DOHH2 (cell line): Measurements from ENCODE around the gene FAM171A1.

Experiments used
- H3F3A ChIP-seq: fragments of 200-600 bp; sonication (generic), shearing (Covaris generic); 2 replicates; pipeline ENCODE4 v1.6.0; 2016; ENCODE audit warnings: antibody characterized with exemption, mild to moderate bottlenecking; ENCODE audit not compliant: control insufficient read depth, insufficient read depth
- H3K27ac ChIP-seq: fragments of 200-600 bp; sonication (generic); 2 replicates; pipeline ENCODE4 v1.5.1; 2014; ENCODE audit warnings: low read depth, mild to moderate bottlenecking, low read length, moderate library complexity
- H3K27me3 ChIP-seq: fragments of 200-600 bp; sonication (generic); 2 replicates; pipeline ENCODE4 v1.6.1; 2014; ENCODE audit warnings: mild to moderate bottlenecking, low read length, mixed read lengths; ENCODE audit not compliant: control insufficient read depth
- H3K36me3 ChIP-seq: fragments of 200-600 bp; sonication (generic); 2 replicates; pipeline ENCODE4 v1.6.1; 2014; ENCODE audit warnings: mild to moderate bottlenecking, low read length, moderate library complexity, mixed read lengths; ENCODE audit not compliant: control insufficient read depth
- H3K4me1 ChIP-seq: fragments of 200-600 bp; sonication (generic); 2 replicates; pipeline ENCODE4 v1.6.1; 2014; ENCODE audit warnings: mild to moderate bottlenecking, low read length, mixed read lengths; ENCODE audit not compliant: control insufficient read depth
- H3K4me2 ChIP-seq: fragments of 200-600 bp; sonication (generic); 2 replicates; pipeline ENCODE4 v1.6.0; 2014; ENCODE audit warnings: mild to moderate bottlenecking, low read length, moderate library complexity
- H3K4me3 ChIP-seq: fragments of 200-600 bp; sonication (generic); 2 replicates; pipeline ENCODE4 v1.5.1; 2014; ENCODE audit warnings: mild to moderate bottlenecking, low read length, mixed read lengths
- H3K79me2 ChIP-seq: fragments of 200-600 bp; sonication (generic); 2 replicates; pipeline ENCODE4 v1.6.1; 2014; ENCODE audit warnings: mild to moderate bottlenecking, low read length, mixed read lengths; ENCODE audit not compliant: control insufficient read depth
- H3K9me2 ChIP-seq: fragments of 200-600 bp; sonication (generic); replicated peaks from 2 replicates; pipeline ENCODE4 v1.6.1; 2014; ENCODE audit warnings: mild to moderate bottlenecking, low read length, mixed read lengths; ENCODE audit not compliant: control insufficient read depth
- H3K9me3 ChIP-seq: fragments of 200-600 bp; sonication (generic); 2 replicates; pipeline ENCODE4 v1.6.1; 2014; ENCODE audit warnings: antibody characterized with exemption, low read length, mixed read lengths; ENCODE audit not compliant: control insufficient read depth, insufficient read depth
- H4K20me1 ChIP-seq: fragments of 200-600 bp; sonication (generic); 2 replicates; pipeline ENCODE4 v1.6.0; 2014; ENCODE audit warnings: low read depth, mild to moderate bottlenecking, antibody characterized with exemption, low read length, moderate library complexity; ENCODE audit not compliant: control insufficient read depth, insufficient read depth
- EZH2phosphoT487 ChIP-seq: fragments of 200-600 bp; sonication (generic); IDR thresholded peaks from 2 replicates; pipeline ENCODE4 v1.6.1; 2017; ENCODE audit warnings: borderline replicate concordance, mild to moderate bottlenecking, antibody characterized with exemption, low read length, moderate library complexity, mixed read lengths
- TF ChIP-seq, protein P1 (sequence below): fragments of 200-600 bp; sonication (generic); IDR thresholded peaks from one replicate; pipeline ENCODE4 v1.5.1; 2014; ENCODE audit warnings: antibody characterized with exemption, mild to moderate bottlenecking, low read depth, low read length; ENCODE audit not compliant: poor library complexity, severe bottlenecking

Gene FAM171A1

DNA sequence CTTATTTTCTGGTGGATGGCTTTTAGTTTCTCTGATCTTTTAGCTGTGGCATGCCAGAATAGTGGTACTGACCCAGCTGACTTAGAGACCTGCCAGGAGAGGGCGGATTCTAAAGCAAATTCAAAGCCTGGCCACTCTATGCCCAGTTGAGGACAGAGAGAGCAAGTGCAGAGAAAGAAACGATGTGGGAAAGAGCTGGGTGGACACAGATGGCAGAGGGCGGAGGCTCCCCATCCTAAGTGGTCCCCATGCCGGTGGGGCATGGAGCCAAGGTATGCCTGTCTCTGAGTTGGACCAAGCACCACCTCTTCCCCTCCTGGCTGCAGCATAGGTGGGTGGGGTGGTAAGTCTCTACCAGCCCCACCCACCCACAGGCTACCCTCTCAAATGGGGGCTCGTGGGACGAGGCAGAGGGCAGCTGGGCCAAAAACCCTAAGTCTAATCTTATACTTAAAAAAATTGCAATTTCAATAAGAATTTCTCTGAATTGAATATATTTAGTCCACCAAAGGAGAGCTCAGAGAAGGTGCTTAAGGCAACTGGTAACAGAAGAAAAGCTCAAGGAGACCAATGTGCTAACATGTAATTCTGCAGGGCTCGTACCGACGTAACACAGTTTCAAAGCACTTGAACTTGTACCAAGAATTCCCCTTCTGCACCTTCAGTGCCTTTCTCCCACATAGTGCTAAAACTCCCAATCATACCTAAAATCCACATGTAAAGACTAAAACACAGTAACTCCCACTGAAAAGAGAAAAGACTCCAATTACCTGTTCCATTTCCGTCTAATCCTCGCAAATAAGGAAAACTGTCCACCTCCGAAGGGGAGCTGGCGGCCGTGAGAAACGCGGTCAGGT is 116.9 kb downstream of the FAM171A1 start:
- TF ChIP-seq EZH2phosphoT487, result no peak
- TF ChIP-seq, protein P1, sequence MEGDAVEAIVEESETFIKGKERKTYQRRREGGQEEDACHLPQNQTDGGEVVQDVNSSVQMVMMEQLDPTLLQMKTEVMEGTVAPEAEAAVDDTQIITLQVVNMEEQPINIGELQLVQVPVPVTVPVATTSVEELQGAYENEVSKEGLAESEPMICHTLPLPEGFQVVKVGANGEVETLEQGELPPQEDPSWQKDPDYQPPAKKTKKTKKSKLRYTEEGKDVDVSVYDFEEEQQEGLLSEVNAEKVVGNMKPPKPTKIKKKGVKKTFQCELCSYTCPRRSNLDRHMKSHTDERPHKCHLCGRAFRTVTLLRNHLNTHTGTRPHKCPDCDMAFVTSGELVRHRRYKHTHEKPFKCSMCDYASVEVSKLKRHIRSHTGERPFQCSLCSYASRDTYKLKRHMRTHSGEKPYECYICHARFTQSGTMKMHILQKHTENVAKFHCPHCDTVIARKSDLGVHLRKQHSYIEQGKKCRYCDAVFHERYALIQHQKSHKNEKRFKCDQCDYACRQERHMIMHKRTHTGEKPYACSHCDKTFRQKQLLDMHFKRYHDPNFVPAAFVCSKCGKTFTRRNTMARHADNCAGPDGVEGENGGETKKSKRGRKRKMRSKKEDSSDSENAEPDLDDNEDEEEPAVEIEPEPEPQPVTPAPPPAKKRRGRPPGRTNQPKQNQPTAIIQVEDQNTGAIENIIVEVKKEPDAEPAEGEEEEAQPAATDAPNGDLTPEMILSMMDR, result no peak
- Histone ChIP-seq H3K4me1 (peaks cover 7% of the 10 kb centered on the region), H4K20me1 (no peaks in the 10 kb centered on the region), H3K27ac (no peak overlapping the region), H3K4me2 (peak overlapping the region; percentile 8; the same call in 1 of the 2 replicates), H3K27me3 (peaks cover 3% of the 10 kb centered on the region; the same call in 1 of the 2 replicates), H3K36me3 (no peaks in the 10 kb centered on the region), H3K9me3 (no peaks in the 10 kb centered on the region), H3K9me2 (no peaks in the 10 kb centered on the region), H3K79me2 (no peaks in the 10 kb centered on the region), H3K4me3 (no peak overlapping the region), H3F3A (no peaks in the 10 kb centered on the region)

DNA sequence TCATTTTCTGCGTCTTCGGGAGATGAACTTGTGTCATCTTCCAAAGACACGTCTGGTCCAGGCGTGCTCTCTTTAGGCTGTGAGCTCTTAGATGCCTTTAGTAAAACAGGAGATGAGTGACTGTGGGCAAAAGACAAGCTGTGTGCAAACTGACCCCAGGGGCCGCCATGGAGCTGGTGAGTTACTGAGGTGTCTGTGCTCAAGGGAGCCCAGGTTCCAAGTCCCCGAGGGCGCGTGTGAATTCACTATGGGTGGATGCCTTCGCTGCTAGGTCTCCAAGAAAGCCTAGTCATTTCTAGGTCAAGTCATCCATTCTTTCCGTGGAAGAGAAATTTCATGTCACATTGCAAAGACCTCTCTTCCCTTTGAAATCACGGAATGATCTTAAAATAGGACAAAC is 118.7 kb downstream of the FAM171A1 start:
- peaks cover 7% of the 10 kb centered on the region for H3K4me1 ChIP-seq
- no peak overlapping the region for H3K27ac ChIP-seq
- H3K4me2 ChIP-seq, result no peak overlapping the region

DNA sequence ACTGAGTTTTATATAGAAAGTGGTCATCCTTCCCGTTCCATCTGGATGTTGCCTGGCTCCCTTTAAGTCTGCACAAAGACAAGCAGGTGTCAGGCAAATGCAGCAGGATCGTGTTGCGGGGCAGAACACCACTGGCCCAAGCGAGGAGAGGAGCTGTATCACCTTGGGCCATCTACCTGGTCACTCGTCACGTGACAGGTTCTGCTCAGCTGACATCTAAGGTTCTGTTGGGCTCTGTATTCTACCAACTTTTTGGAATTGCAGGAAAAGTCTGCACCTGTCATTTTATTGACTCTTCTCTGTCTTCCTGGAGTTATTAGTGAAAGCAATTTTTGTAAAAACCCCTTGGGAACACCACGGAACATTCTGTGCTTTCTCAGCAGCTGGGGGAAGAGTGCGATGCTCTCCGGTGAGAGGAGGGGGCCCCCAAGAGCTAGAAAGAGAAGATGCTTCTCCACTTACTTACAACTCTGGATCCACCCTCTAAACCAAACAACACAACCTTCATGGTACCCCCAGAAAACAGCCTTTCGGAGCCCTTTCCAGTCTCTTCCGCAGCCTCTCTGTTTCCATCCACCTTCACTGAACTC is 119.2 kb downstream of the FAM171A1 start:
- H3K9me2 ChIP-seq, result no peaks in the 10 kb centered on the region
- H3K9me3 ChIP-seq, result no peaks in the 10 kb centered on the region
- H3K4me1 ChIP-seq, result peaks cover 7% of the 10 kb centered on the region
- no peaks in the 10 kb centered on the region for H3F3A ChIP-seq
- no peak overlapping the region for H3K4me2 ChIP-seq
- H3K36me3 ChIP-seq, result no peaks in the 10 kb centered on the region
- no peak overlapping the region for H3K4me3 ChIP-seq
- H4K20me1 ChIP-seq, result no peaks in the 10 kb centered on the region
- H3K27me3 ChIP-seq, result peaks cover 3% of the 10 kb centered on the region; the same call in 1 of the 2 replicates
- TF ChIP-seq EZH2phosphoT487, result no peak
- TF ChIP-seq, protein P1, result no peak
- H3K79me2 ChIP-seq, result no peaks in the 10 kb centered on the region
- H3K27ac ChIP-seq, result no peak overlapping the region

More for the DNA sequence above, 118.7 kb downstream of the FAM171A1 start:
- no peaks in the 10 kb centered on the region for H3F3A ChIP-seq
- H3K27me3 ChIP-seq, result peaks cover 3% of the 10 kb centered on the region; the same call in 1 of the 2 replicates
- no peaks in the 10 kb centered on the region for H4K20me1 ChIP-seq
- no peaks in the 10 kb centered on the region for H3K79me2 ChIP-seq
- TF ChIP-seq, protein P1, result no peak
- no peak for TF ChIP-seq EZH2phosphoT487
- H3K4me3 ChIP-seq, result no peak overlapping the region
- H3K36me3 ChIP-seq, result no peaks in the 10 kb centered on the region
- no peaks in the 10 kb centered on the region for H3K9me3 ChIP-seq
- H3K9me2 ChIP-seq, result no peaks in the 10 kb centered on the region
